Upper lobe of left lung (tissue), 4 donors: ENCODE measurements around the gene REEP2.

Experiments used
- CTCF ChIP-seq, 6 experiments: fragments of 450-650 bp in 4 of 6; fragments of 200-600 bp in 2 of 6; sonication (generic) in 2 of 6; IDR thresholded peaks; one replicate each; pipeline ENCODE4 v1.5.1; 2016 to 2019; ENCODE audit warnings: antibody characterized with exemption in 6 of 6
- EP300 ChIP-seq, 4 donors: sonication (generic); formaldehyde crosslinking; IDR thresholded peaks; one replicate each; pipeline ENCODE4 v1.5.1; 2017; ENCODE audit warnings: antibody characterized with exemption in 4 of 4, control low read depth in 2 of 4
- POLR2A ChIP-seq, 4 donors: fragments of 450-650 bp; IDR thresholded peaks; one replicate each; pipeline ENCODE4 v1.5.1; 2016 to 2017; ENCODE audit warnings: antibody characterized with exemption in 4 of 4, mild to moderate bottlenecking in 2 of 4
- POLR2AphosphoS5 ChIP-seq, 2 donors: sonication (generic); formaldehyde crosslinking; IDR thresholded peaks; one replicate each; pipeline ENCODE4 v1.5.1; 2017; ENCODE audit warnings: antibody characterized with exemption in 2 of 2

GRCh38 chr5:138418444-138418843, 20.4 kb upstream of the REEP2 start:
- TF ChIP-seq POLR2AphosphoS5 (IDR thresholded peaks at IDR 0.05): no peak
- TF ChIP-seq EP300 (IDR thresholded peaks at IDR 0.05): no peak
- no peak for TF ChIP-seq CTCF (IDR thresholded peaks at IDR 0.05)
- no peak for TF ChIP-seq POLR2A (IDR thresholded peaks at IDR 0.05)
